ENCODE results near the gene FER.
"Not testable (repeated sequence)": the region's sequence is repeated elsewhere in the genome, so short reads cannot be mapped to it uniquely, and the experiment has no call there.

FER gene

GRCh38 chr5:108748401-108749127, 867 bp downstream of the FER start:
- DNase-seq = peak; percentile 96

DNA sequence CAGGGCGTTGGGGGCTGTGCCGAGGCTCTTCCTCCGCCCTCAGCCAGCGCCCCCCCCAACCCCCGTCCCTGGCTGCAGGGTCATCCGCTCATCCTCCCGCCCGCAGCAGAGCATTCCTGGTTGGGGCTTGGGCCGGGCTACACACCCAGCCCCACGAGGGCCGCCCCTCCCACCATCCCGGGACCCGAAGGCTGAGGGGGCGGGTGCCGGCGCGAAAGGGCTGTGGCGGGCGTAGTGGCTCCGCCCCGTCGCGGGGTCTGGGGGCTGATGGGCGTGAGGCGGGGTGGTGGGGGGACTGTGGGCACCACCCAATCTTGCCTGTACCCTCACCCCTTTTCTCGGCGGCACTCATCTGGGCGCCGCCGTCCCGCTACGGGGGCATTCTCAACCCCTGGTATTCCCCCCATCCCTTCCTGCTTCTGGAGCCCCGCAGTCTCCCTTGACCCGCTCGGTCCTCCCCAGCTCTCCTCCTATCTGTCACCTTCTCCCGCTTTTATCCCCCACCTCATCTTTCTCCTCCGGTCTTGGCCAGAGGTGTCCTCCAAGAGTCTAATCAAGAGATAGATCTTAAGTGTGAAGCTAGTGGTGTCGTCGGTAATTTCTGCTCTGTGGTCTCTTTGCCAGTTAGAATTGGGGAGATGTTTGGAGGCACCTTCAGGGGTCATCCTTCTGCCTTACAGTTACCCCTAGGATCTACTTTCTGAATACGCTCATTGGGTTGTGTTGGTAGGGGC, 1.6 kb downstream of the FER start:
- no peak for DNase-seq

DNA sequence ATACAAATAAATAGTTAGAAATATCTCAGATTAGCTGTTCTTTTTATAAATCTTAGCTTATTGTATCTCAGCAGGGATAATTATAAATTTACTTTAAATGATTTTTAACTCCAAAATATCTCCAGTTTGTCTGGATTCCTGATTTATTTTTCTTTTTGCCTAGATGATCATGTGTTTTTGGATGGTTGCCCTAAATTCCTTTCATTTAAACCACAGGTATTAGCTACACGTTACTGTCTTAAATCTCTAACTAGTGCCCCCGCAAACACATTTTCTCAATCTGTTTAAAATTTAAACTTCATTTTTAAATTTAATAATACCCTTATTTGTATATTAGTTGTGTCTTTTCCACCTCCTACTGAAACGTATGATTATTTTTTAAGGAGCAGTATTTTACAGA, 5.6 kb downstream of the FER start:
- DNase-seq = no peak

DNA sequence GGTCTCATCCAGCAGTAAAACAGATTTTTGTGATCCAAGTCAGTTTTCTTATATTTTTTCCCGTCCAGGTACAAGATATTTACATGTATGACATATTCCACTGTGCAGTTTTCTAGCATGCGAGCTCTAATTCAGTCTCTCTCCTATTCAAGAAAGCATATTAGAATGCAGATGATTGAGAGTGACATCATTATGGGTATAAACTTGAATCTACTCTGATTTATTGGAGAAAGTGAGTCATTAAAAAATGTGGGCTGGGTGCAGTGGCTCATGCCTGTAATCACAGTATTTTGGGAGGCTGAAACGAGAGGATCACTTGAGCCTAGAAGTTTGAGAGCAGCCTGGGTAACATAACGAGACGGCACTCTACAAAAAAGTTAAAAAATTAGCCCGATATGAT, 6.2 kb downstream of the FER start:
- no peak for DNase-seq

DNA sequence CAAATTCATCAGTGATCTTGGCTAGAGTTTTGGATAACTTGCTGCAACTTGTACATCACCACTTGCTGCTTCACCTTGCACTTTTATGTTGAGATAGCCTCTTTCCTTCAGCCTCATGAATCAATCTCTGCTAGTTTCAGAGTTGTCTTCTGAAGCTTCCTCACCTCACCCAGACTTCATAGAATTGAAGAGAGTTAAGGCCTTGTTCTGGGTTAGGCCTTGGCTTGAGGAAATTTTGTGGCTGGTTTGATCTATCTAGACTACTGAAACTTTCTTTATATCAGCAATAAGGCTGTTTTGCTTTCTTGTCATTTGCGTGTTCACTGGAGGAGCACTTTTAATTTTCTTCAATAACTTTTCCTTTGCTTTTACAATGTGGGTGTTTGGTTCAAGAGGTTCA, 12.8 kb downstream of the FER start:
- DNase-seq = no peak

- DNase-seq = no peak
These were observed 15.0 kb downstream of the FER start for GRCh38 chr5:108762660-108763059.

DNA sequence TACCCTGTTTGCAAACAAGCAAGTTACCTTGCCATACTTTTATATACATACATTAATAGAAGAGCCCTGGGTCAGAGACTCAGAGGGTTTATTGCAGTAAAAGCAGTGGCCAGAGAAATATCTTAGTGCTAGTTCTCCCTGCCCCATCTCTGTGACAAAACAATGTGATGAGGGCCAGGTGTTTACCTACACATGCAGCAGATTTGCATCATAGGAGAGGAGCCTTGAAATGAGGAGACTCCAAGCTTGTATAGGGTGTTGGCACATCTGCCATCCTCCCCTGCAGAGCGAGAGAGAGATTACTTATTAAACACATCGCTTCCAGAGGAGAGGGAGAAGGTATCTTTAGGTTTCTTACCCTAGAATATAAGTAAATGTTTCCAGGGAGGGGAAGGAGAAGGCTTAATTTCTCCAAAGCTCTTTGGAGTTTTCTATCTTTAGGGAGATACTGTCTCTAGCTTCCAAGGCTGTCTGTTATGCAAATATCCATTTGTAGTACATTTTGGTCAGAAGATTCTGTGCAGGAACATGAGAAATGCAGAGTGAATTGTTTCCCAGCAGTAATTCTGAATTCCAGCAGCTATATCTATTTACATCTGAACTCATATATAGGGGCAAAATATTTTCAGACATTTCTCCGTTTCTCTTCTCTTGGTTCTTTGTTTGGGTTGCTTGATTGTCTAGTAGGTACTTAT, 15.7 kb downstream of the FER start:
- no peak for DNase-seq

DNA sequence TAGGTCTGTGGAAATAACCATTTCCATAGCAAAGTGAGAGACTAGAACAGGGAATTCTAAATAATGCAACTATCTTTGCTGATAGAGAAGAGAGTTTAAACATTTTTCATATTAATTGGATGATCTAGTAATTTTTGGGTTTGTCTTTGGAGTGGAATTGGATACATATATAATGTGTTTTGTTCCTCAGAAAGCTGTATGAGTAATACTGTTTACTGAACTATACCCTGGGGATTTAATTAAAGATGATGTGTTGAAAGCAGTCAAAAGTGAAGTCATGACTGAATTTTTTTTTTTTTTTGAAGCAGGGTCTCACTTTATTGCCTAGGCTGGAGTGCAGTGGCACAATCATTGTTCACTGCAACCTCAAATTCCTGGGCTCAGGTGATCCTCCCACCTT, 17.9 kb downstream of the FER start:
- DNase-seq = no peak

- DNase-seq = not testable (repeated sequence)
These were observed 19.2 kb downstream of the FER start for GRCh38 chr5:108766916-108767315.

GRCh38 chr5:108769352-108769751, 21.7 kb downstream of the FER start:
- DNase-seq = no peak

GRCh38 chr5:108772626-108773025, 24.9 kb downstream of the FER start:
- no peak for DNase-seq

GRCh38 chr5:108773330-108773729, 25.6 kb downstream of the FER start:
- no peak for DNase-seq

DNA sequence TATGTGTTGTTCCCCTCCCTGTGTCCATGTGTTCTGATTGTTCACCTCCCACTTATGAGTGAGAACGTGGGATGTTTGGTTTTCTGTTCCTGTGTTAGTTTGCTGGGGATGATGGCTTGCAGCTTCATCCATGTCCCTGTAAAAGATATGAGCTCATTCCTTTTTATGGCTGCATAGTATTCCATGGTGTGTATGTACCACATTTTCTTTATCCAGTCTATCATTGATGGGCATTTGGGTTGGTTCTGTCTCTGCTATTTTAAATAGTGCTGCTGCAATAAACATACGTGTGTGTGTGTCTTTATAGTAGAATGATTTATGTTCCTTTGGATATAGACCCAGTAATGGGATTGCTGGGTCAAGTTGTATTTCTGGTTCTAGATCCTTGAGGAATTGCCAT, 26.4 kb downstream of the FER start:
- not testable (repeated sequence) for DNase-seq

DNA sequence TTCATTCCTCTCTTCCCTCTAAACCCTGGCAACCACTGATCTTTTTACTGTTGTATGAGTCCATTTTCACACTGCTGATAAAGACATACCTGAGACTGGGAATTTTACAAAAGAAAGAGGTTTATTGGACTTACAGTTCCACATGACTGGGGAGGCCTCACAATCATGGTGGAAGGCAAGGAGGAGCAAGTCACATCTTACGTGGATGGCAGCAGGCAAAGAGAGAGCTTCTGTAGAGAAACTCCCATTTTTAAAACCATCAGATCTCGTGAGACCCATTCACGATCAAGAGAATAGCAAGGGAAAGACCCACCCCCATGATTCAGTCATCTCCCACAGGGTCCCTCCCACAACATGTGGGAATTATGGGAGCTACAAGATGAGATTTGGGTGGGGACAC, 29.9 kb downstream of the FER start:
- DNase-seq = not testable (repeated sequence)

- DNase-seq = not testable (repeated sequence)
These were observed 36.9 kb downstream of the FER start for GRCh38 chr5:108784577-108784976.

- no peak for DNase-seq
These were observed 39.2 kb downstream of the FER start for GRCh38 chr5:108786806-108787483.

DNA sequence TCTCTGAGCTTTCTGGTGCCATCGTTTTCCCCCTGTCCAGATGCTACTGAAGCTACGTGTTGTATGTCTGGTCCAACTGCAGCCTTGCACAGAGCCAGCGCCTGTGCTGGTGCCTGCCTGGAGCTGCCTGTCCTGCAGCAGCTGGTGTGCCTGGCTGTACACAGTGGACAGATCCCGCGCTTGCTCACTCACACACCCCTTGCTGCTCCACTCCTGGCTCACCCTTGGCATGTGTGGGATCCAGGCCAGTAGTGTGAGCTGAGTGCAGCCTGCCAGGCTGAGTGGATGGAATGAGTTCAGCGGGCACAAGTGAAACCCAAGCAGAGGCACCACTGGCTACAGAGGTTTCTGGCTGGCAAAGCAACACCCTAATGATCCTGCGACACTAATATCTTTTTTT, 40.4 kb downstream of the FER start:
- no peak for DNase-seq

- no peak for DNase-seq
These were observed 45.5 kb downstream of the FER start for GRCh38 chr5:108793207-108793606.

DNA sequence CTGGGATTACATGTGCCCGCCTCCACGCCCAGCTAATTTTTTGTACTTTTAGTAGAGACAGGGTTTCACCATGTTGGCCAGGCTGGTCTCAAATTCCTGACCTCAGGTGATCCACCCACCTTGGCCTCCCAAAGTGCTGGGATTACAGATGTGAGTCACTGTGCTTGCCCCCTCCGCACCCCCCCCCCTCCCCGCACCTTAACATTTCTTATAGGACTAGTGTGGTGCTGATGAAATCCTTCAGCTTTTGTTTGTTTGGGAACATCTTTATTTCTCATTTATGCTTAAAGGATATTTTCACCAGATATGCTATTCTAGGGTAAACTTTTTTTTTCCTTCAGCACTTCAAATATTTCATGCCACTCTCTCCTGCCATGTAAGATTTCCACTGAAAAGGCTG, 46.7 kb downstream of the FER start:
- DNase-seq = not testable (repeated sequence)

DNA sequence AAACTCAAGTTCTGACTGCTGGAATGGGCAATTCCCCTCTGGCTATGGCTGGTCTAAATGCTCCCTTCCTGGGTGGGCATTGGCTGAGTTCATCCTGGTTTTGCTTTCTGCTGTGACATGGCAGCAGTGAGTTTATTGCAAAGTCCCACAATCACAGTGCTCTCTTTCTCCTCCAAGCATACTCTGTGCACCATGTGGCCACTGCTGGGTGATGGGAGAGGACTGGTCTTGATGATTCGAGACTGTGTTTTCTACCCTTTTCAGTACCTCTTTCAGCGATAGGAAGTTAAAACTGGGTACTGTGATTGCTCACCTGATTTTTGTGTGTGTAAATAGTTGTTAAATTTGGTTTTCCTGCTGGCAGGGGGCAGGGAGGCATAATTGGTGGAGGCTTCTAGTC, 49.7 kb downstream of the FER start:
- DNase-seq = no peak

DNA sequence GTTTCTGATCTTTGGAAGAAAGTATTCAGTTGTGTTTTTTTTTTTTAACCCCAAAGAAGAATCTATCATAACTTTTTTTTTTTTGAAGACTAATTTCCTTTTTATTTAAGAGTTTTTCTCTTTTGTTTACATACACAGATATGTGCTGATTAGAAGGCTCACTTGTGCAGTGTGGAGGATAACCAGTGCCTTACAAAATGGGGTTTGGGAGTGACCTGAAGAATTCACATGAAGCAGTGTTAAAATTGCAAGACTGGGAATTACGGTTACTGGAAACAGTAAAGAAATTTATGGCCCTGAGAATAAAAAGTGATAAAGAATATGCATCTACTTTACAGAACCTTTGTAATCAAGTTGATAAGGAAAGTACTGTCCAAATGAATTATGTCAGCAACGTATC, 50.3 kb downstream of the FER start:
- DNase-seq = no peak

- DNase-seq = no peak
These were observed 51.0 kb downstream of the FER start for GRCh38 chr5:108798513-108799265.

DNA sequence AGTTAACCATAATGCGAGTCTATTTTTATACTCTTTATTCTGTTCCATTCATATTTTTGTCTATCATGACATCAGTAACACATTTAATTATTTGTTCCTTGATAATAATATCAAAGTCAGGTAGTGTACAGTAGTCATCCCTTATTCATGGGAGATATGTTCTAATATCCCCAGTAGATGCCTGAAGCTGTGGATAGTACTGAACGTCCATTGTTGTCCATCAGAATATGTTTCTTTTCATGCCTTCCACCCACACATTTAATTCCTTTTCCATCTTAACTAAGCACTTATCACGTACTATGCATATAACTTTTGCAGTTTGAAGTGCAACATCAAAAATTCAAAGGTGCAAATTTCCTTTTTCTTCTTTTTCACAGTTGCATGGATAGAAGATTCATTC, 53.6 kb downstream of the FER start:
- no peak for DNase-seq

Data from activated T-cell treated with anti-CD3 and anti-CD28 coated beads, Interleukin-2, amount 50 U/mL, for 1 hour (primary cell).